ENCODE data around the gene NEFH.
"Not testable (repeated sequence)": the region's sequence is repeated elsewhere in the genome, so short reads cannot be mapped to it uniquely, and the experiment has no call there.

The NEFH gene

DNA sequence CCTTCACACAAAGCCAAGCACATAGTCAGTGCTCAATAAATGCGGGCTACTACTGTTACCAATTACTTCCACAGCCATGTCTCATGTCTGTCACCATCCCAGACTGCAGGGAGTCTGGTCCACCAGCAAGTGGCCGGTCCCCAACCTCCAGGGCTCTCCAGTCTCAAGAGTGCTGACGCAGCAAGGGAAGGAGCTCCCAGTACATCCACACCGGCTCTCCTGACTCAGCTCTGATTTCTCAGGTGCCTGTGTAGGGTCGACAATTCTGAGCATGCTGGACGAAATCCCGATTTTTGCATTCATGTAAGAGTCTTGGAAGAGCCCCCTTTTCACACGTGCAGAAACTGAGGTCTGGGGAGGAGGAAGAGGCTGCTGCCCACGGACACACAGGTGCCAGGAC lies 10.3 kb upstream of the NEFH start:
- DNase-seq: no peak

DNA sequence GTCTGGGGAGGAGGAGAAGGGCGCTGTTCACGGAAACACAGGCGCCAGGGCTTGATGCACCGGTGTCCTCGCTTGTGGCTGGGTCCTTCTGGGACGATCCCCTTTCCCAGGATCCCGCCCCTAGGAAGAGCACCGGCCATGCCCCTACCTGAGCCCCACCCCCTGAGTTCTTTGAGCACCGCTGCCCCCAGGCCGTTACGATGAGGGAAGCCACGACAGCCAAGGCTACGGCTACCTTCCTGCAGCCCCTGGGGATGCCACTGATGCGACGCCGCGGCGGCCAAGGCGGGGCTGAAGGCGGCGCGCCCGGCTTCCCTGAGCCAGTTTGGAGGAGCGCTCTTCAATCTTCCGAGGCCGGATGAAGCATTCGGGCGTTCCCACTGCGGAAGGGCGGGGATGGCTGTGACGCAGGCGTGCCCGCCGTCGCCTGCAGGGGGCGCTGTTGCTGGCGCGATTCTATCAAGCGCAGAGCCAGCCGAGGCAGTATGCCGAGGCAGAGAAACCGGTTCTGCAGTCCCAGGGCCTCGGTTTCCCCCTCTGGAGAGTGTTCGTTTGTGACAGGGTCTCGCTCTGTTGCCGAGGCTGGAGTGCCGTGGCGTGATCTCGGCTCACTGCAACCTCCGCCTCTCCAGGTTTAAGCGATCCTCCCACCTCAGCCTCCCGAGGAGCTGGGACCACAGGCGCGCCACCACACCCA lies 9.7 kb upstream of the NEFH start:
- peak; percentile 29 for DNase-seq

DNA sequence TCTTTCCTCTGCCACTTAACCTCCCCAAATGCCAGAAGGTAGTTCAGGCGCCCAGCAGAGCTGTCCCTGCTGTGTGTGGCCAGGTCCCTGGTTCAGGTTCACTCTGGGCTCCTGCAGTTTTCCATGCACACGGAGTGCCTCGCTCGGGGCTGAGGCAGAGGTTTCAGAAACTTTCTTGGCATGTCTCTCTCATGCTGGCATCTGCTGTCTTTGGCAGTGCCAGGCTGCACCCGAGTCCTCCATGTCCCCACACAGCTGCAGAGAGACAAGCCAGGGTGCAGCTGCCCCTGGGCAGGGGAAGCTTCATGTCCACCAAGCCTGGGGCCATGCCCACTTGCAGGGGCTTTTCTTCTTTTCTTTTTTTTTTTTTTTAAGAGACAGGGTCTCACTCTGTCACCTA lies 7.0 kb upstream of the NEFH start:
- no peak for DNase-seq

GRCh38 chr22:29475550-29475949 lies 4.5 kb upstream of the NEFH start:
- DNase-seq: no peak

- DNase-seq: no peak
Measured at GRCh38 chr22:29476116-29476515, 3.9 kb upstream of the NEFH start.

- no peak for DNase-seq
Measured at GRCh38 chr22:29477723-29478318, 2.2 kb upstream of the NEFH start.

DNA sequence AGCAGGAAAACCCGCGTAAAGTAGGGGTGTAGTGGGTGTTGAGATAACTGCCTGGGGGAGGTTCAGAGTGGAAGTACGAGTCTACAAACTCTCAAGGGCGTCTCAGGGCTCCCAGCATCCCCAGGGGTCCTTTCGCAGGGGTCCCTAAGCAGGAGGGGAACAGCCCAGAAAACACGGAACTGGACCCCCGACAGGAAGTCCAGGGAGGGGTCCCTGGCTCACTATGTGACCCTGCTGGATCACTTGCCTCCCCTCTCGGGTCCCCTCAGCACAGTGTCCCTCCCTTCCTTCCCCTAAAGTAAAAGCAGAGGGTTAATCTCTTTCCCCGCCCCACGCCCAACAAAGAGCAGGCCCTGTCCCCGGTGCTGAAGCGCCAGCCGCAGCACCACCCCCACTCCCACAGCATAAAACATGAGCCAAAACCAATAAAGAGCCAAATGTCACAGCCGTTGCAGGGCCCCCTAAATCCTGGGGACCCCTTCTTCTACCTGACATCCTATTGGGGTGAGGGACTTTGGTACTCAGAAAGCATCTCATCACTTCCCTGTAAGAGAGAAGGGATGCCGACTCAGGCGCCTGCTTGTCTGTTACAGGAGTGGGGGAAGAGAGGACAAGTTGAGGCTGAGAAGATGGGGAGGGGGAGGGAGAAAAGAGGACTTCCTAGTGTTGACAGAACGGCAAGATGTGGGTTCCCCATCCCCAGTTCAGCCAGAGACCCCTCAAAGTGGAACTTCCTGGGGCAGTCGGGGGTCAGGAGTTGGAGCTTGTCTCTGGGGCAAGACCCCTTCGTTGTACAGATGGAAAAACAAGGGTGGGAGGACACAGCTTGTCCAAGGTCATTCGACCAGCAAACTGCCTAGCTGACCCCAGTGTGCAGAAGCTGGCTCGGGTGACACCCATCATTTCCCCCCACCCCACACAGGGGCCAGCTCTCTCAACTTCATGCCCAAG lies 1.4 kb upstream of the NEFH start:
- DNase-seq: no peak

GRCh38 chr22:29480262-29480511 lies 169 bp downstream of the NEFH start:
- DNase-seq: no peak

GRCh38 chr22:29480512-29481264 lies 670 bp downstream of the NEFH start:
- DNase-seq: no peak

- no peak for DNase-seq
Measured at GRCh38 chr22:29481265-29482000, 1.4 kb downstream of the NEFH start.

- DNase-seq: no peak
Measured at GRCh38 chr22:29482253-29482652, 2.2 kb downstream of the NEFH start.

DNA sequence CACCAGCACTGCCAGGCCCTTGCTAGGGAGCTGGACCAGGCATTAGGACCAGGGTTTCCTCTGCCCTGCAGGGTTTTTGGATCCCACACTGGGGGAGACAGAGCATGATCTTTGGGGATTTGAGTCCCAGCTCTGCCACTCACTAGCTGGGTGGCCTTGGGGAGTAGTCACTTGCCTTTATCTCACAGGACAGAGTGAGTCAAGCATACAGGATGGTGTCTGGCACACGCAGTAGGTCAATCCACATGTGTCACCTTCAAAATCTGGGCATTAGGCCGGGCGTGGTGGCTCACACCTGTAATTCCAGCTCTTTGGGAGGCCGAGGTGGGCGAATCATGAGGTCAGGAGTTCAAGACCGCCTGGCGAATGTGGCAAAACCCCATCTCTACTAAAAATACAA lies 2.7 kb downstream of the NEFH start:
- DNase-seq: no peak

- no peak for DNase-seq
Measured at GRCh38 chr22:29483254-29483653, 3.2 kb downstream of the NEFH start.

DNA sequence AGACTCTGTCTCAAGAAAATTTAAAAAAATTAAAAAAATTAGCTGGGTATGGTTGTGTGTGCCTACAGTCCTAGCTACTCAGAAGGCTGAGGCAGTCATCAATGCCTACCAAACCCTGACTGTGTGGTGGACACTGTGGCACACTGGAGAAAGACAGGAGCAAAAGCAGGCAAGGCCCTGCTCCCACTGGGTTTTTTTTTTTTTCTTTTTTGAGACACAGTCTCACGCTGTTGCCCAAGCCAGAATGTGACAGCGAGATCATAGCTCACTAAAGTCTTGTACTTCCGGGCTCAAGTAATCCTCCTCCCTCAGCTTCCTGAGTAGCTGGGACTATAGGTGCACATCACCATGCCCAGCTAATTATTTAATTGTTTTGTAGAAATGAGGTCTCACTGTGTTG lies 4.6 kb downstream of the NEFH start:
- DNase-seq: no peak

DNA sequence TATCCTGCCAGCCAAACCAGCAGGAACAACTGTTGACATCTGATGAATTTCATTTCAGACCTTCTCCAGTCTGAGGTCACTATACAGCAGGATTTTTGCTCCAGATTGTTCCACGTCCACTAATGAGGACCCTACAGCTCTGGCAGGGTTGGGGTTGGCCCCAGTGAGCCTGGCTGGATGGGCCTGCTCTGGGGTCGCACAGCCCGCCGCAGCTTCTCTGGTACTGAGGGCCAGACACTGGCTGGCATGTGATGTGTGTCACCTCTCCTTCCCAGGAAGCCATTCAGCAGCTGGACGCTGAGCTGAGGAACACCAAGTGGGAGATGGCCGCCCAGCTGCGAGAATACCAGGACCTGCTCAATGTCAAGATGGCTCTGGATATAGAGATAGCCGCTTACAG lies 5.4 kb downstream of the NEFH start:
- no peak for DNase-seq

DNA sequence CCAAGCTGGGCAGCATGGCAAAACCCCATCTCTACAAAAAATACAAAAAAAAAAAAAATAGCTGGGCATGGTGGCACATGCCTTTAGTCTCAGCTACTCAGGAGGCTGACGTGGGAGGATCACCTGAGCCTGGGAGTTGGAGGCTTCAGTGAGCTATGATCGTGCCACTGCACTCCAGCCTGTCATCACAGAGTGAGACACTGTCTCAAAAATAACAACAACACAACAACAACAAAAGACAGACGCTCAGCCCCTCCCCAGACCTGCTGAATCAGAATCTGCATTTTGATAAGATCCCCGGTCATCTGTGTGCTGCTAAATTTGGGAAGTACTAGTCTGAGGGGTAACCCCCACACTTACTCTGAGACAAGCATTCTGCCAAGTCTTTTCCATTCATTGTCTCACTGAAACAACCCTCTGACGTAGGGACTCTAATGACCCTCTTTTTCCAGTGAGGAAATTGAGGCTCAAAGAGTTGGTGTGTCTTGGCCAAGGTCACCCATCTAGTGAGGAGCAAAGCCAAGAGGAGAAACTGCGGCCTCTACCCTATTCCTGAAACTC lies 7.5 kb downstream of the NEFH start:
- no peak for DNase-seq

- not testable (repeated sequence) for DNase-seq
Measured at GRCh38 chr22:29489127-29489780, 9.2 kb downstream of the NEFH start.

DNA sequence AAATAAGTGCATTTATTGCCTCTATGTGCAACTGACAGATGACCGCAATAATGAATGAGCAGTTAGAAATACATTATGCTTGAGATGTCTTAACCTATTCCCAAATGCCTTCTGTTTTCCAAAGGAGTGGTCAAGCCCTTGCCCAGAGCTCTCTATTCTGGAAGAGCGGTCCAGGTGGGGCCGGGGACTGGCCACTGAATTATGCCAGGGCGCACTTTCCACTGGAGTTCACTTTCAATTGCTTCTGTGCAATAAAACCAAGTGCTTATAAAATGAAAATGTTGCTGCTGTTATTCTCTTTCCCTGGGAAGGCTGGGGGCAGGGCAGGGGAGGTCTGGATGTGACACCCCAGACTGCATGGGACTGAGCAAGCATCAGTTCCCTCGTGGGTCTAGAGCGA lies 11.0 kb downstream of the NEFH start:
- DNase-seq: no peak

- DNase-seq: no peak
Measured at GRCh38 chr22:29493636-29494035, 13.6 kb downstream of the NEFH start.

GRCh38 chr22:29499852-29500251 lies 19.8 kb downstream of the NEFH start:
- DNase-seq: no peak

- DNase-seq: no peak
Measured at GRCh38 chr22:29503811-29504372, 23.9 kb downstream of the NEFH start.
